ENCODE data around the gene DGKG. TPM values are rescaled to one million over a fixed set of nuclear protein-coding genes. Genes with fewer than 3 reads are reported as not detected.

DGKG gene
- total RNA-seq, 4 donors from 2014 or later = 1.2 to 13.7 (median 2.1) TPM

GRCh38 chr3:186235554-186235953 is 126.5 kb downstream of the DGKG start:
- H3K9me3 ChIP-seq = no peaks in the 10 kb centered on the region
- DNase-seq = no peak
- no peaks in the 10 kb centered on the region for H3K36me3 ChIP-seq
- H3K4me3 ChIP-seq = no peak overlapping the region
- no peak overlapping the region for H3K27ac ChIP-seq
- no peak for TF ChIP-seq POLR2A (IDR thresholded peaks at IDR 0.05)
- no peak for TF ChIP-seq CTCF (IDR thresholded peaks at IDR 0.05)
- intact Hi-C loops (cut with DNase I) = no loop called here
- no peaks in the 10 kb centered on the region for H3K27me3 ChIP-seq
- 65 to 72% methylated on average over 5 of the region's 5 CpGs for WGBS, 2 donors
- no peaks in the 10 kb centered on the region for H3K4me1 ChIP-seq

GRCh38 chr3:186234152-186234551 is 127.9 kb downstream of the DGKG start:
- intact Hi-C loops (cut with DNase I) = no loop called here
- Histone ChIP-seq H3K27ac (no peak overlapping the region), H3K4me3 (no peak overlapping the region), H3K27me3 (no peaks in the 10 kb centered on the region), H3K9me3 (no peaks in the 10 kb centered on the region), H3K36me3 (no peaks in the 10 kb centered on the region), H3K4me1 (no peaks in the 10 kb centered on the region)
- WGBS, 2 donors = 70 to 78% methylated on average over 5 of the region's 5 CpGs
- no peak for DNase-seq
- TF ChIP-seq CTCF (IDR thresholded peaks at IDR 0.05) (no peak), POLR2A (IDR thresholded peaks at IDR 0.05) (no peak)

GRCh38 chr3:186226482-186226881 is 135.6 kb downstream of the DGKG start:
- Histone ChIP-seq H3K27ac (no peak overlapping the region), H3K27me3 (peaks cover 0 to 8% (median 0%) of the 10 kb centered on the region in 4 donors), H3K36me3 (no peaks in the 10 kb centered on the region), H3K4me1 (peaks cover 0 to 8% (median 0%) of the 10 kb centered on the region in 3 donors), H3K4me3 (no peak overlapping the region), H3K9me3 (no peaks in the 10 kb centered on the region)
- DNase-seq = no peak
- intact Hi-C loops (cut with DNase I) = no loop called here
- no peak for TF ChIP-seq CTCF (IDR thresholded peaks at IDR 0.05)
- TF ChIP-seq POLR2A (IDR thresholded peaks at IDR 0.05) = no peak
- WGBS, 2 donors = 80 to 95% methylated on average over 2 of the region's 2 CpGs

GRCh38 chr3:186225603-186226002 is 136.4 kb downstream of the DGKG start:
- H3K4me3 ChIP-seq = no peak overlapping the region
- H3K27ac ChIP-seq = no peak overlapping the region
- no peaks in the 10 kb centered on the region for H3K36me3 ChIP-seq
- TF ChIP-seq POLR2A (IDR thresholded peaks at IDR 0.05) = no peak
- no peak for TF ChIP-seq CTCF (IDR thresholded peaks at IDR 0.05)
- DNase-seq = no peak
- intact Hi-C loops (cut with DNase I) = no loop called here
- 29 to 37% methylated on average over 6 of the region's 6 CpGs for WGBS, 2 donors
- peaks cover 0 to 14% (median 0%) of the 10 kb centered on the region in 4 donors for H3K27me3 ChIP-seq
- peaks cover 0 to 17% (median 6%) of the 10 kb centered on the region in 3 donors for H3K4me1 ChIP-seq
- no peaks in the 10 kb centered on the region for H3K9me3 ChIP-seq

GRCh38 chr3:186224041-186224610 is 137.9 kb downstream of the DGKG start:
- TF ChIP-seq CTCF (IDR thresholded peaks at IDR 0.05) (no peak), POLR2A (IDR thresholded peaks at IDR 0.05) (no peak)
- DNase-seq = no peak
- no peaks in the 10 kb centered on the region for H3K9me3 ChIP-seq
- intact Hi-C loops (cut with DNase I) = no loop called here
- no peak overlapping the region for H3K27ac ChIP-seq
- peaks cover 0 to 25% (median 7%) of the 10 kb centered on the region in 3 donors for H3K4me1 ChIP-seq
- no peak overlapping the region for H3K4me3 ChIP-seq
- WGBS, 2 donors = 85 to 93% methylated on average over 7 of the region's 7 CpGs
- H3K27me3 ChIP-seq = peaks cover 0 to 14% (median 0%) of the 10 kb centered on the region in 4 donors
- no peaks in the 10 kb centered on the region for H3K36me3 ChIP-seq
